Measurements from ENCODE around the gene DNER.

DNER gene

DNA sequence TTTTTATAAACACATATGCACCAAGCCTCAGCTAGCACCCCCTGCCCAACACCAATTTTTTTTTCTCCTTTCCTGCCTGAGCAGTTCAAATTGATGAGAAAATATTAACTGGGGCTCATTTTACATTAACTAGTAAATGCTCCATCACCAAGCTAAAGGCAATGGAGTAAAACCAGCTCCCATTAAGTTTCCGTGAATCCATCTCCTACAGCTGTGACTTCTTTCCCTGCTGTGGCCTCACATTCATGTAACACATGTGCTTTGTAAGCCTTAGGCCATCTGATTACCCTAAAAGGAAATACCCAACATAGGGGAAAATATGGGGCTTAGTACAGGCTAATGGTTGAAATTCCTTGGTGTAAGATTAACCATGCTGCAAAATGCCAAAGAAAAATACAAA, 60.8 kb downstream of the DNER start:
- TF ChIP-seq, protein P1, sequence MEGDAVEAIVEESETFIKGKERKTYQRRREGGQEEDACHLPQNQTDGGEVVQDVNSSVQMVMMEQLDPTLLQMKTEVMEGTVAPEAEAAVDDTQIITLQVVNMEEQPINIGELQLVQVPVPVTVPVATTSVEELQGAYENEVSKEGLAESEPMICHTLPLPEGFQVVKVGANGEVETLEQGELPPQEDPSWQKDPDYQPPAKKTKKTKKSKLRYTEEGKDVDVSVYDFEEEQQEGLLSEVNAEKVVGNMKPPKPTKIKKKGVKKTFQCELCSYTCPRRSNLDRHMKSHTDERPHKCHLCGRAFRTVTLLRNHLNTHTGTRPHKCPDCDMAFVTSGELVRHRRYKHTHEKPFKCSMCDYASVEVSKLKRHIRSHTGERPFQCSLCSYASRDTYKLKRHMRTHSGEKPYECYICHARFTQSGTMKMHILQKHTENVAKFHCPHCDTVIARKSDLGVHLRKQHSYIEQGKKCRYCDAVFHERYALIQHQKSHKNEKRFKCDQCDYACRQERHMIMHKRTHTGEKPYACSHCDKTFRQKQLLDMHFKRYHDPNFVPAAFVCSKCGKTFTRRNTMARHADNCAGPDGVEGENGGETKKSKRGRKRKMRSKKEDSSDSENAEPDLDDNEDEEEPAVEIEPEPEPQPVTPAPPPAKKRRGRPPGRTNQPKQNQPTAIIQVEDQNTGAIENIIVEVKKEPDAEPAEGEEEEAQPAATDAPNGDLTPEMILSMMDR (IDR thresholded peaks at IDR 0.05; ENCODE audit: poor library complexity, severe bottlenecking) = no peak
- no peak for DNase-seq (ENCODE audit: low spot score)

GRCh38 chr2:229652796-229653195, 61.6 kb downstream of the DNER start:
- Histone ChIP-seq H3K4me3 (ENCODE audit: severe bottlenecking) (no peak overlapping the region), H3K27me3 (ENCODE audit: insufficient read depth, poor library complexity, severe bottlenecking) (no peaks in the 10 kb centered on the region), H3K4me1 (ENCODE audit: insufficient read depth, poor library complexity, severe bottlenecking) (no peaks in the 10 kb centered on the region), H3K36me3 (ENCODE audit: low read depth) (no peaks in the 10 kb centered on the region), H3K9me3 (ENCODE audit: severe bottlenecking) (no peaks in the 10 kb centered on the region), H3K27ac (ENCODE audit: poor library complexity, severe bottlenecking) (no peak overlapping the region)
- ATAC-seq (ENCODE audit: low read depth) (no peak), DNase-seq (ENCODE audit: low spot score) (no peak)
- TF ChIP-seq, protein P1 (IDR thresholded peaks at IDR 0.05; ENCODE audit: poor library complexity, severe bottlenecking) = no peak

More for the DNA sequence above, 60.8 kb downstream of the DNER start:
- no peak overlapping the region for H3K27ac ChIP-seq (ENCODE audit: poor library complexity, severe bottlenecking)
- H3K36me3 ChIP-seq (ENCODE audit: low read depth) = no peaks in the 10 kb centered on the region
- H3K9me3 ChIP-seq (ENCODE audit: severe bottlenecking) = no peaks in the 10 kb centered on the region
- H3K27me3 ChIP-seq (ENCODE audit: insufficient read depth, poor library complexity, severe bottlenecking) = no peaks in the 10 kb centered on the region
- H3K4me1 ChIP-seq (ENCODE audit: insufficient read depth, poor library complexity, severe bottlenecking) = no peaks in the 10 kb centered on the region
- no peak overlapping the region for H3K4me3 ChIP-seq (ENCODE audit: severe bottlenecking)
- ATAC-seq (ENCODE audit: low read depth) = no peak

GRCh38 chr2:229650901-229651300, 63.5 kb downstream of the DNER start:
- Histone ChIP-seq H3K36me3 (ENCODE audit: low read depth) (no peaks in the 10 kb centered on the region), H3K27me3 (ENCODE audit: insufficient read depth, poor library complexity, severe bottlenecking) (no peaks in the 10 kb centered on the region), H3K4me1 (ENCODE audit: insufficient read depth, poor library complexity, severe bottlenecking) (no peaks in the 10 kb centered on the region), H3K4me3 (ENCODE audit: severe bottlenecking) (no peak overlapping the region), H3K9me3 (ENCODE audit: severe bottlenecking) (no peaks in the 10 kb centered on the region), H3K27ac (ENCODE audit: poor library complexity, severe bottlenecking) (no peak overlapping the region)
- ATAC-seq (ENCODE audit: low read depth) = no peak
- TF ChIP-seq, protein P1 (IDR thresholded peaks at IDR 0.05; ENCODE audit: poor library complexity, severe bottlenecking) = no peak
- no peak for DNase-seq (ENCODE audit: low spot score)

DNA sequence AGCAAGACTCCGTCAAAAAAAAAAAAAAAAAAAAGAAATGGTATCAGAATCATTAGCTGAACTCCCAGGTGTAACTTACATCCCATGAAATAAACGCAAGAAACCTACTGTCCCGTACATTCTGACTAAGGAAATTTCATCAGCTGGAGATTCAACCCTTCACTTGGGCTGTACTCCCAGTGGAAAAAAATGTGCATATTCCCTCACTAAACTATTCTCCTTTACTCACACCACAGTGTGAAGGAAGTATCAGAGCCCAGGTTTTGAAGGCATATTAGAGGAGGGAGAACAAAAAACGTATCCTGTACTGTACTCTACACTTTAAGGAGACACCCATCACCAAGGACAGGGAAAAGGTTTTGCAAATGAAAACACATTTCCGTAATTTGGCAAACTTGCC, 64.3 kb downstream of the DNER start:
- Histone ChIP-seq H3K27ac (ENCODE audit: poor library complexity, severe bottlenecking) (no peak overlapping the region), H3K4me3 (ENCODE audit: severe bottlenecking) (no peak overlapping the region), H3K36me3 (ENCODE audit: low read depth) (no peaks in the 10 kb centered on the region), H3K4me1 (ENCODE audit: insufficient read depth, poor library complexity, severe bottlenecking) (no peaks in the 10 kb centered on the region), H3K9me3 (ENCODE audit: severe bottlenecking) (no peaks in the 10 kb centered on the region), H3K27me3 (ENCODE audit: insufficient read depth, poor library complexity, severe bottlenecking) (no peaks in the 10 kb centered on the region)
- TF ChIP-seq, protein P1 (IDR thresholded peaks at IDR 0.05; ENCODE audit: poor library complexity, severe bottlenecking) = no peak
- no peak for DNase-seq (ENCODE audit: low spot score)
- no peak for ATAC-seq (ENCODE audit: low read depth)

DNA sequence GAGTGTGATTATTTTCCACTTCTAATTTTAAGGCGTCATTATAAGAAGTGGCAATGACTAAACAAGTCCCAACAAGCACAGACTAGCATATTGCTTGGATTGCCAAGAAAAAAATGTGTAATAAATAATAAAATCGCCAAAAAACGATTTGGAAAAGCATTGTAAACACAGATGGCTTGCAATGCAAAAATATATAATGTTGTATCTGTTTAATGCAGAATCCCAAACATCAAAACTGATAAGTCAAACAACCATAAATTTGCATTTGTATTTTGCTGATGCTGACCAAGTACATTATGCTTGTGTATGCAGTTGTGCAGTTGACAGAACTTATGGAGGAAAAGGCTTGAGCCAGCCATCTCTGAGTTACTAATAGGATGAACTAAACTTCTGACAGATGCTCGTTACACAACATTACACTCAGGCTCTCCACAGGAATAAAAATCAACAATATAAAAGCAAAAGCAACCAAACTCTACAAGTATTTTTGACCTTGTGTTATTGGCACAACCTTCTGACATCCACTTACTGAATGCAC, 68.1 kb downstream of the DNER start:
- Histone ChIP-seq H3K4me1 (ENCODE audit: insufficient read depth, poor library complexity, severe bottlenecking) (peaks cover 11% of the 10 kb centered on the region), H3K4me3 (ENCODE audit: severe bottlenecking) (no peak overlapping the region), H3K36me3 (ENCODE audit: low read depth) (no peaks in the 10 kb centered on the region), H3K9me3 (ENCODE audit: severe bottlenecking) (no peaks in the 10 kb centered on the region), H3K27me3 (ENCODE audit: insufficient read depth, poor library complexity, severe bottlenecking) (no peaks in the 10 kb centered on the region), H3K27ac (ENCODE audit: poor library complexity, severe bottlenecking) (no peak overlapping the region)
- TF ChIP-seq, protein P1 (IDR thresholded peaks at IDR 0.05; ENCODE audit: poor library complexity, severe bottlenecking) = no peak
- ATAC-seq (ENCODE audit: low read depth) (no peak), DNase-seq (ENCODE audit: low spot score) (no peak)

Measured in RWPE2 (cell line).